ENCODE results near the gene ADCY5. TPM values are rescaled to one million over a fixed set of nuclear protein-coding genes. Genes with fewer than 3 reads are reported as not detected.

Gene ADCY5
- total RNA-seq, 4 donors from 2014 or later = 3.5 to 44.6 (median 14.5) TPM

GRCh38 chr3:123272547-123272946, 176.3 kb downstream of the ADCY5 start:
- Histone ChIP-seq H3K27ac (no peak overlapping the region), H3K36me3 (peaks cover 0 to 7% (median 0%) of the 10 kb centered on the region in 3 donors), H3K9me3 (no peaks in the 10 kb centered on the region), H3K27me3 (no peaks in the 10 kb centered on the region), H3K4me1 (no peaks in the 10 kb centered on the region), H3K4me3 (no peak overlapping the region)
- TF ChIP-seq POLR2A (IDR thresholded peaks at IDR 0.05) (no peak), CTCF (IDR thresholded peaks at IDR 0.05) (no peak)
- no peak for DNase-seq

DNA sequence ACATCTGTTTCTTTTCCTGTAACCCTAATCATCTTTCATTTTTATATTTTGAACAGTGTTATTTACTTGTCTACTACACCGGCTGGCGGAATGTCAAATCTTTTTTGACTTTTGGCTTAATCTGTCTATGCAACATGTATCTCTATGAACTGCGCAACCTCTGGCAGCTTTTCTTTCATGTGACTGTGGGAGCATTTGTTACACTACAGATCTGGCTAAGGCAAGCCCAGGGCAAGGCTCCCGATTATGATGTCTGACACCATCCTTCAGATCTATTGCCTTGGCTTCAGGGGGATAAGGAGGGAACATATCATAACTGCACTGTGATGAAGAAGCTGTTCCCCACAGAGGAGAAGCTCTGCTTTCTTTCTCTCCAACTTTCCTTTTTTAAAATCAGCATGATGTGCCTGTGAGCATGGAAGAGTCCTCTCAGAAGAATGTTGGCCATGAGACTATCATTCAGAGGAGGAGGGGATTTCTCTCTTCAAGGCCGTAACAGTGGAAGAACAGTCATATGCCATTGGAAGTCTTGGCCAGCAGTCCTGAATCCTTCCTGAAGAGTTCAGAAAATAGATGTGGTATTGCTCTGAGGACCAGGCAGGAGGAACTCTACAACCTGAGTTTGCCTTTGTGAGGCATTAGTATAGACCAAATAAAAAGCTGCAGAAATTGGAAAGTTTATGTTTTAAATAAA, 177.3 kb downstream of the ADCY5 start:
- TF ChIP-seq CTCF (IDR thresholded peaks at IDR 0.05) = no peak
- Histone ChIP-seq H3K9me3 (no peaks in the 10 kb centered on the region), H3K4me1 (no peaks in the 10 kb centered on the region), H3K27me3 (no peaks in the 10 kb centered on the region), H3K27ac (no peak overlapping the region), H3K36me3 (peaks cover 0 to 7% (median 0%) of the 10 kb centered on the region in 3 donors), H3K4me3 (no peak overlapping the region)
- no peak for DNase-seq

DNA sequence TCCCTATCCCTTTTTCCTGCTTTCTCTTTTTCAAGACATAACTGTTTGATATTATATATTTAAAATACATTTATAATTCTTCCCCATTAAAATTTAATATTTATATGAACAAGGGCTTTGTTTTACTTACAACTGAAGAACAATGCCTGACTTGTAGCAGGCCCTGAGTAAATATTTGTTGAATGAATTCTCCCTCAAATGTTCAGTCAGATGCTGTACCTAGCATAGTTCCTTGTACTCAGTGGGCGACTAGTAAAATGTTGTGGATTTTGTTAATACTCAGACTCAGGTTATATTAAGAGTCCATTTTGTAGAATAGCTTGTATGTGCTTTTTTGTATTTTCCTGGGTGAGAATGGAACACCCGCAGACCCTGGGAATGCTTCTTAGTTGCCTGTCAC, 178.1 kb downstream of the ADCY5 start:
- no peak overlapping the region for H3K27ac ChIP-seq
- no peak overlapping the region for H3K4me3 ChIP-seq
- H3K9me3 ChIP-seq = no peaks in the 10 kb centered on the region
- no peaks in the 10 kb centered on the region for H3K27me3 ChIP-seq
- no peaks in the 10 kb centered on the region for H3K4me1 ChIP-seq
- TF ChIP-seq CTCF (IDR thresholded peaks at IDR 0.05) (no peak), POLR2A (IDR thresholded peaks at IDR 0.05) (no peak)
- H3K36me3 ChIP-seq = peaks cover 0 to 7% (median 0%) of the 10 kb centered on the region in 3 donors
- no peak for DNase-seq

- no peak for DNase-seq
- H3K9me3 ChIP-seq = no peaks in the 10 kb centered on the region
- H3K27ac ChIP-seq = no peak overlapping the region
- no peak overlapping the region for H3K4me3 ChIP-seq
- H3K27me3 ChIP-seq = no peaks in the 10 kb centered on the region
- no peak for TF ChIP-seq CTCF (IDR thresholded peaks at IDR 0.05)
- TF ChIP-seq POLR2A (IDR thresholded peaks at IDR 0.05) = no peak
- H3K36me3 ChIP-seq = peaks cover 0 to 10% (median 0%) of the 10 kb centered on the region in 3 donors
- no peaks in the 10 kb centered on the region for H3K4me1 ChIP-seq
These were observed 181.1 kb downstream of the ADCY5 start for GRCh38 chr3:123267821-123268220.

DNA sequence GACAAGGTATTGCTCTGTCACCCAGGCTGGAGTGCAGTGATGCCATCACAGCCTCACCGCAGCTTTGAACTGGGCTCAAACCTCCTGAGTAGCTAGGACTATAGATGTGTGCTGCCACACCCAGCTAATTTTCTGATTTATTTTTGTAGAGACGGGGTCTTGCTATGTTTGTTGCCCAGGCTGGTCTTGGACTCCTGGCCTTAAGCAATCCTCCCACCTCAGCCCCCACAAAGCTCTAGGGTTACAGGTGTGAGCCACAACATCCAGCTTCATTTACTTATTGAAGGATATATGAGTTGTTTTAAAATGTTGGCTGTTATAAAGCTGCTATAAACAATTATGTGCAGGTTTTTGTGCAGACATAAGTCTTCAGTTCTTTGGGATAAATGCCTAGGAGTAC, 184.9 kb downstream of the ADCY5 start:
- Histone ChIP-seq H3K27me3 (no peaks in the 10 kb centered on the region), H3K27ac (no peak overlapping the region), H3K36me3 (peaks cover 0 to 3% (median 0%) of the 10 kb centered on the region in 3 donors), H3K4me3 (no peak overlapping the region), H3K4me1 (no peaks in the 10 kb centered on the region), H3K9me3 (no peaks in the 10 kb centered on the region)
- no peak for DNase-seq
- TF ChIP-seq CTCF (IDR thresholded peaks at IDR 0.05) = no peak
- TF ChIP-seq POLR2A (IDR thresholded peaks at IDR 0.05) = no peak

Data from Peyer's patch (tissue), 4 donors.